Measurements from ENCODE around the gene RHBDL1. TPM values are rescaled to one million over a fixed set of nuclear protein-coding genes. Genes with fewer than 3 reads are reported as not detected.
A peak's percentile ranks its signal among the peaks of the same experiment; 100 is the strongest.

RHBDL1 gene
- total RNA-seq, 2 donors from 2014 or later = 0.67 to 1.3 TPM

DNA sequence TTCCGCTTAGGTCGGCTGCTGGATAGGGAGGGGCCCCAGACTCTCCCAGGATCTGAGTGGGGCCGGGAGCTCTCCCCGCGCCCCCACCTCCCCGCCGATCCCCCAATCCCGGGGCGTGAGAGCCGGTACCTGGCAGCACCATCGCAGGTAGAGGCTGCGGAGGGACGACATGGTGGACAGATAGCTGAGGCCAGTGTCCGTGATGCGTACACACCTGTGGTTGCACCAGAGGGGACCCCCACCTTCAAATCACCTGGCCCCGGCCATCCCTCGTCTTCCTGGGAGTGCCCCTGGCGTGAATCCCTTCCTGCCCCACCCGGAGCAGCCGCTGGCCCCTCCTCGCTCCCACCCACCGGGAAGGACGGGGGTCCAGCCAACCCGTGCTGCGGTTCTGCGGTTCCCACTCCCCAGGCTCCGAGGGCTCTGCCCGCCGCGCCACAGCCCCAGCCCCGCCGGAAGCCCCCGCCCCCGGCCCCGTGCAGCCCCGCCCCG lies 19.4 kb downstream of the RHBDL1 start:
- H3K9me3 ChIP-seq = no peaks in the 10 kb centered on the region
- peak overlapping the region in 1 of 2 donors; percentile 21 for H3K4me3 ChIP-seq
- TF ChIP-seq, protein P1, sequence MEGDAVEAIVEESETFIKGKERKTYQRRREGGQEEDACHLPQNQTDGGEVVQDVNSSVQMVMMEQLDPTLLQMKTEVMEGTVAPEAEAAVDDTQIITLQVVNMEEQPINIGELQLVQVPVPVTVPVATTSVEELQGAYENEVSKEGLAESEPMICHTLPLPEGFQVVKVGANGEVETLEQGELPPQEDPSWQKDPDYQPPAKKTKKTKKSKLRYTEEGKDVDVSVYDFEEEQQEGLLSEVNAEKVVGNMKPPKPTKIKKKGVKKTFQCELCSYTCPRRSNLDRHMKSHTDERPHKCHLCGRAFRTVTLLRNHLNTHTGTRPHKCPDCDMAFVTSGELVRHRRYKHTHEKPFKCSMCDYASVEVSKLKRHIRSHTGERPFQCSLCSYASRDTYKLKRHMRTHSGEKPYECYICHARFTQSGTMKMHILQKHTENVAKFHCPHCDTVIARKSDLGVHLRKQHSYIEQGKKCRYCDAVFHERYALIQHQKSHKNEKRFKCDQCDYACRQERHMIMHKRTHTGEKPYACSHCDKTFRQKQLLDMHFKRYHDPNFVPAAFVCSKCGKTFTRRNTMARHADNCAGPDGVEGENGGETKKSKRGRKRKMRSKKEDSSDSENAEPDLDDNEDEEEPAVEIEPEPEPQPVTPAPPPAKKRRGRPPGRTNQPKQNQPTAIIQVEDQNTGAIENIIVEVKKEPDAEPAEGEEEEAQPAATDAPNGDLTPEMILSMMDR (IDR thresholded peaks at IDR 0.05) = no peak
- peaks cover 0 to 29% of the 10 kb centered on the region in 2 donors for H3K4me1 ChIP-seq
- DNase-seq (ENCODE audit: low spot score) = no peak
- H3K27ac ChIP-seq = no peak overlapping the region
- no peaks in the 10 kb centered on the region for H3K36me3 ChIP-seq
- H3K27me3 ChIP-seq = peaks cover 17 to 25% of the 10 kb centered on the region in 2 donors

DNA sequence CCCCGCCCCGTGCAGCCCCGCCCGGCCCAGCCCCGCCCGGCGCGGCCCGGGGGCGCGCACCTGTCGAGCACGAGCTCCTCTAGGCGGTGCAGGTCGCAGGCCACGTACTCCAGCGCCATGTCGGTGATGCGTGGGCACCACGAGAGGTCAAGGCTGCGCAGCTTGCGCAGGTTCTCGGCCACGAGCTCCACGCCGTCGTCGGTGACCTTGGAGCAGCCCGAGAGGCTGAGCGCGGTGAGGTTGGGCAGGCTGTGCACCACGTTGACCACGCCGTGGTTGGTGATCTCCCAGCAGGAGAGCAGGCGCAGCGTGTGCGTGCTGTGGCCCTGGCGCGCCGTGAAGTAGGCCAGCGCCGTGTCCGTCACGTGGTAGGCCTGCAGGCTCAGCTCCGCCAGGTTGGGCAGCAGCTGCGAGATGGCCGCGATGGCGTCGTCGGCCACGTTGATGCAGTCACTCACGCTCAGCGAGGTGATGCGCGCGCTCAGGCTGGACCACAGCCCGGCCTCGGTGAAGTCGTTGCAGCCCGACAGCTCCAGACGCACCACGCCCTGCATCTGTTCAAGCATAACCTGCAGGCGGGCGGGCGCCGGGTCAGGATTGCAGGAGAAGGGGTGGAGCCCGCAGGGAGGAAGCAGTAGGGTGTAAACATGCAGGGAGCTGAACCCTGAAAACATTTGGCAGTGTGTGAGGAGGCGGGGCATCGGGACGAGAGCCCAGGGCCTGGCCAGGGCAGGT lies 20.1 kb downstream of the RHBDL1 start:
- peak overlapping the region in 1 of 2 donors; percentile 21 for H3K4me3 ChIP-seq
- H3K9me3 ChIP-seq = no peaks in the 10 kb centered on the region
- H3K4me1 ChIP-seq = peaks cover 0 to 33% of the 10 kb centered on the region in 2 donors
- DNase-seq (ENCODE audit: low spot score) = no peak
- peaks cover 17 to 28% of the 10 kb centered on the region in 2 donors for H3K27me3 ChIP-seq
- no peak overlapping the region for H3K27ac ChIP-seq
- H3K36me3 ChIP-seq = no peaks in the 10 kb centered on the region
- TF ChIP-seq, protein P1 (IDR thresholded peaks at IDR 0.05) = no peak

DNA sequence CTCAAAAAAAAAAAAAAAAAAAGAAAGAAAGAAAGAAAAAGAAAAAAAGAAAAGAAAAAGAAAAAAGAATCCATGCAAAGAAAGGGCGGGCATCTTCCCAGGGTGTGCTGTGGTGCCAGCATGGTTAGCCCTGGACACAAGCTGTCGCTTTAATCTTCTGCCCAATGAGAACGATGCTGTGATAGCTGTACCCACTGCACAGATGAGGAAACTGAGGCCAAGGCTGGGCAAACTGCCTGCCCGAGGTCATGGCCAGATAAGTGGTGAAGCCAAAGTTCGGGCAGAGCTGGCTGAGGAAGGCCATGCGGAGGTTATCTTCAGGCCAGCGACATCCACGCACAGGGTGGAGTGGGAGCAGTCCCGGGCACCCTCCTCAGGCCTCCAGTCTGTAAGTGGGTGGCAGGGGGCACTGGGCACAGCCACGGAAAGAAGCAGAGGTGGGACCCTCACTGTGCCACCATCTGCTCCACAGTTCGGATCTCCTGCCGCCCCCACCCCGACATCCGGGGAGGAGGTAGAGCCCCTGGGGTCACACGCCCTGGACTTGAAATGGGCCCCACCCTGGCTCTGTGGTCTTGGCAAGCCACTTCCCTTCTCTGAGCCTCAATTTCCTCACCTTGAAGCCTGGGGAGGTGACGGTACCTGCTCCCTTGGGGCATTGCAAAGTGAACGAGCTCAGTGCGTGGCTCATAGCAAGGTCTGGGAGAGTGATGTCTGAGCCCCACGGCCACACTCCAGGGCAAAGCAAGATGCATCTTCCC lies 23.6 kb downstream of the RHBDL1 start:
- peaks cover 17 to 43% of the 10 kb centered on the region in 2 donors for H3K27me3 ChIP-seq
- H3K27ac ChIP-seq = no peak overlapping the region
- TF ChIP-seq, protein P1 (IDR thresholded peaks at IDR 0.05) = no peak
- H3K4me3 ChIP-seq = no peak overlapping the region
- H3K9me3 ChIP-seq = no peaks in the 10 kb centered on the region
- H3K4me1 ChIP-seq = peaks cover 0 to 30% of the 10 kb centered on the region in 2 donors
- no peaks in the 10 kb centered on the region for H3K36me3 ChIP-seq
- DNase-seq (ENCODE audit: low spot score) = no peak

DNA sequence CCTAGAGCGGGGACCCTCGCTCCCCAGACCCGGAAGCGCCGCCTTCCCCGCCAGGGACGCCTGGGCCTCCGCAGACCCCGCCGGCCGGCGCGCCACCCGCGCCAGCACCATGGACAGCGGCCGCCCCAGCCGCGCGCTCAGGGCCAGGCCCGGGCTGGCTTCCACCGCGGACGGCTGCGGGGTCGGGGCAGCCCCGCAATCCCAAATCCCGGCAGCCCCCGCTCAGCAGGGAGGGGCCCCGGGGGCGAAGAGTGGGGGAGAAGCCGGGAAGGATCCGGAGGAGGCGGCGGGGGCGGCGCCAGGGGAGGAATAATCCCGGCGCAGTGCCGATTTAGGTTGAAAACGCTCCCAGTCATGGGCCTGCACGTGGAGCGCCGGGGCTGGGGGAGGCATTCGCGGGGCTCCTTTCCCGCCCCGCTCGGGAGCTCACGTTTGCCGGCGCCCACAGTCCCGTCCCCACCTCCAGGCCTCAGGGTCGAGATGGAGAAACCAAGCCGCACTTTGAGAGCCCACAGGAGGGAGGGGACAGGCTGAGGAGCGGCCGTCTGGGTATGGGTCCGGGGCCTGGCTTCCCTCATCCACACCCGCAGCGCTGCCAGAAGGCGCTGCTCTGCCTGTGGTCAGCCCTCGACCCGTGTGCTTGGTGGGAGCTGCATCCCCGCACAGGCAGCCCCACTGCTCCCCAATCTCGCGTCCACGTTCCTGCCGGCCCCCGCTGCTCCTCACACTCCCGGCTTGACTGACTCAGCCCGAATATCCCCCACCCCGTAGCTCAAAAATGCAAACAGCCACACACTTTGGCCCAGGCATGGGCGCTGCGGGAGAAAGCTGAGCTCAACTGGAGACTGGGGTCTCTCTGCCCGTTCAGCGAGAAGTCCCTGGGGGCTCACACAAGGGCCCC lies 25.5 kb downstream of the RHBDL1 start:
- H3K4me3 ChIP-seq = no peak overlapping the region
- no peak for DNase-seq (ENCODE audit: low spot score)
- TF ChIP-seq, protein P1 (IDR thresholded peaks at IDR 0.05) = no peak
- H3K9me3 ChIP-seq = no peaks in the 10 kb centered on the region
- peaks cover 0 to 20% of the 10 kb centered on the region in 2 donors for H3K4me1 ChIP-seq
- H3K36me3 ChIP-seq = no peaks in the 10 kb centered on the region
- no peak overlapping the region for H3K27ac ChIP-seq
- H3K27me3 ChIP-seq = peaks cover 4 to 39% of the 10 kb centered on the region in 2 donors

DNA sequence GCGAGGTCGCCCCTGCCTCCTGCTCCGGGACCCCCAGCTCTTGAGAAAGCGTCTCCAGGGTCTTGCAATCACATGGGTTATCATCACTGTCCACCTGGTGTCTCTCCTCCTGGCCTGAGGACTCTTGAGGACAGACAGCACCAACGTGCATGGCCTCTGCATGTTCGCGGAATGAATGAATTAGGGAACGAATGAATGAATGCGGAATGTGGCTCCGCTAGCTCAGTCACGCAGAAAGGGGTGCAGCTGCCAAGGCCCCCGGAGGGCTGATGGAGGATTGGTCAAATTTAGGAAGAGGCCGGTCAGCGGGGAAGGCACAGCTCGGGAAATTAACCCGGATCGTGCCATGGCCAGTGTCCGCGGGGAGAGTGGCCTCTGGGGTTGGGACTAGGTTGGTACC lies 26.9 kb downstream of the RHBDL1 start:
- H3K36me3 ChIP-seq = no peaks in the 10 kb centered on the region
- no peak overlapping the region for H3K4me3 ChIP-seq
- no peaks in the 10 kb centered on the region for H3K9me3 ChIP-seq
- peaks cover 0 to 25% of the 10 kb centered on the region in 2 donors for H3K4me1 ChIP-seq
- no peak overlapping the region for H3K27ac ChIP-seq
- no peak for DNase-seq (ENCODE audit: low spot score)
- peaks cover 7 to 48% of the 10 kb centered on the region in 2 donors for H3K27me3 ChIP-seq
- TF ChIP-seq, protein P1 (IDR thresholded peaks at IDR 0.05) = no peak

Measured in right atrium auricular region (tissue), 2 donors.